ENCODE results near the gene PCDHA4.

PCDHA4 gene

GRCh38 chr5:140855772-140856674, 49.2 kb downstream of the PCDHA4 start, which contains the start of gene PCDHA10:
TSS of gene PCDHA10 (plus strand) at chr5:140855897. CDS start at chr5:140856049, 152 bp downstream.
- in situ Hi-C loops (cut with HindIII; ENCODE audit: low sequenced_read_pairs), result no loop called here

- in situ Hi-C loops (cut with HindIII; ENCODE audit: low sequenced_read_pairs), result no loop called here
These were observed 50.5 kb downstream of the PCDHA4 start for GRCh38 chr5:140857177-140857986.

- in situ Hi-C loops (cut with HindIII; ENCODE audit: low sequenced_read_pairs), result no loop called here
These were observed 51.0 kb downstream of the PCDHA4 start for GRCh38 chr5:140857987-140858240.

GRCh38 chr5:140862441-140863295, 55.8 kb downstream of the PCDHA4 start:
- in situ Hi-C loops (cut with HindIII; ENCODE audit: low sequenced_read_pairs), result no loop called here

Measured in endothelial cell of hepatic sinusoid (primary cell).